Mononuclear cell (primary cell): ENCODE data around the gene CLC. TPM values are rescaled to one million over a fixed set of nuclear protein-coding genes. Genes with fewer than 3 reads are reported as not detected.
"Not testable (repeated sequence)": the region's sequence is repeated elsewhere in the genome, so short reads cannot be mapped to it uniquely, and the experiment has no call there.

Source experiments
- H3K27me3 ChIP-seq: 2 replicates; pipeline ENCODE4 v1.6.0; 2011; ENCODE audit warnings: low read length, control low read depth; ENCODE audit not compliant: insufficient read depth
- H3K4me1 ChIP-seq: 2 replicates; pipeline ENCODE4 v1.5.1; 2011; ENCODE audit warnings: mild to moderate bottlenecking, low read length, control low read depth; ENCODE audit not compliant: insufficient read depth
- H3K4me3 ChIP-seq: 2 replicates; pipeline ENCODE4 v1.5.1; 2011; ENCODE audit warnings: mild to moderate bottlenecking, low read length, moderate library complexity
- H3K9me3 ChIP-seq: 2 replicates; pipeline ENCODE4 v1.5.1; 2011; ENCODE audit warnings: low read depth, mild to moderate bottlenecking, control low read depth, low read length
- total RNA-seq: library from RNA; depleted of rRNA; stranded (reverse); fragments of >200 nt; gene quantifications from one replicate; pipeline ENCODE4 v1.2.3, GENCODE V29; 2012

The CLC gene
- 0.73 TPM for total RNA-seq

DNA sequence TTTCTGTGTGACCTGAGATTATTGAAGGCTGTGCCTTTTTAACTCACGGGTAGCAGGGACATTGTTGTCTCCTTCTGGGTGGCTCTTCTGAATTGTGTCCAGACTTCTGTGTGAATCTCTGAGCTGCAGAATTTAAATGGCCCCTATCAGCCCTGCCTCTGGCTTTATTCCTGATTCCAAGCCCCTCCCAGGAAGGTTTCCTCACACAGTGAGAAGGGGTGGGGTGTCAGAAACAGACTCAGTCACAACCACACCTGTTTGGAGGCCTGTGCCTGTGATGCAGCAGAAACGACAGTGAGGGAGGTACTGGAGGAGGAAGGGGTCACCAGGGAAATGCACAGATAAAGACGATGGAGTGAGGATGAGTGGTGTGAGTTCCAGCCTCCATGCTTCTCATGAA lies at the start of gene CLC:
TSS of gene CLC (minus strand) at position 139 of the 400 bp plus-strand sequence. CDS start at position 62, 77 bp downstream.
- no peaks in the 10 kb centered on the region for H3K4me1 ChIP-seq
- H3K4me3 ChIP-seq, result peak within 1 kb of the TSS; percentile 14
- peaks cover 5% of the 10 kb centered on the region for H3K27me3 ChIP-seq
- H3K9me3 ChIP-seq, result no peaks in the 10 kb centered on the region

DNA sequence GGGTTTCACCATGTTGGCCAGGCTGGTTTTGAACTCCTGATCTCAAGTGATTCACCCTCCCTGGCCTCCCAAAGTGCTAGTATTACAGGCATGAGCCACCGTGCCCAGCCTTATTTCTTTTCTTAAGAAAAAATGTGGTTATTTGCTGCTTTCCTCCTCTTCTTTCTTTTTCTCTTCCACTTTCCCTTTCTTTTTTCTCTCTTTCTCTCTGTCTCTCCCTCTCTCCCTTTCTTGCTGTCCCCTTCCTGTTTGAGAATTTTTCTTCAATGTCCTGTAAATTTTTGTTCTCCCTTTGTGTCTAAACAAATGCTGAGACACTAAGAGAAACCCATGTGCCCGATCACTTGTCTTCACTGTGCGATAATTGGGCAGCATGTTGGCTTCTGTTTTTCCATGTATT lies 43.1 kb upstream of the CLC start:
- Histone ChIP-seq H3K4me1 (no peaks in the 10 kb centered on the region), H3K9me3 (no peaks in the 10 kb centered on the region), H3K27me3 (peaks cover 18% of the 10 kb centered on the region), H3K4me3 (no peak overlapping the region)

DNA sequence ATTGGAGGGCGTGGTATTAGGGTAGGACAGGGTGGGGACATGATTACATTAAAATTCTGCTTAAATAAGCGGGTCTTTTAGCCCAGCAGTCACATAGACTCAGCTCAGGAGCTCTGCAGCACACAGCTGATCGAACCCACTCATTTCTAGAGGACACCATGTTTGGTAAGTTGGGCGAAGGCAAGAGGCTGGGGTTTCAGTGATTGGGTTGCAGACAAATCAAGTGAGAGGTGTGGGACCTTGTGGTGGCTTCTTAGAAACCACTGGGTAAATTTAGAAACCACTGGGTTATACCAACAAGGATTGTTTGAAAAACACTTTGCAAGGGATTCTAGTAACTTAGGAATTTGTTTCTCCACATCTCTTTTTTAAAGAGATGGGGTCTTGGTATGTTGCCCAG lies 40.9 kb upstream of the CLC start, which contains the start of gene LEUTX:
TSS of gene LEUTX (plus strand) at position 92 of the 400 bp plus-strand sequence. CDS start at position 159, 67 bp downstream.
- no peaks in the 10 kb centered on the region for H3K9me3 ChIP-seq
- peaks cover 11% of the 10 kb centered on the region for H3K27me3 ChIP-seq
- no peaks in the 10 kb centered on the region for H3K4me1 ChIP-seq
- no peak within 1 kb of the TSS for H3K4me3 ChIP-seq

DNA sequence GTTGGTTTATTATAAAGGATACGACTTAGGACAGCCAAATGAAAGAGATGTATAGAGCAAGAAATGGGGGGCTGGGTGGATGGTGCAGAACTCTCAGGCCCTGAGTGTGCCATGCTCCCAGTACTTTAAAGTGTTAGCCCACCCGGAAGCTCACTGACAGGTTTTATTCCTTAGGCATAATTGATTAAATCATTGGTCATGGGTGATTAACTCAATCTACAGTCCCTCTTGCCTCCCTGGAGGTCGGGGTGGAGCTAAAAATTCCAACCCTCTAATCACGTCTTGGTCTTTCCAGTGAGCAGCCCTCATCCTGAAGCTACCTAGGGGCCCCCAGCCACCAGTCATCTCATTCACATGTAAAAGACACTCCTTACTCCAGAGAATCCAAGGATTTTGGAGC lies 31.0 kb upstream of the CLC start:
- no peak overlapping the region for H3K4me3 ChIP-seq
- H3K9me3 ChIP-seq, result no peaks in the 10 kb centered on the region
- H3K4me1 ChIP-seq, result no peaks in the 10 kb centered on the region
- H3K27me3 ChIP-seq, result peaks cover 2% of the 10 kb centered on the region

DNA sequence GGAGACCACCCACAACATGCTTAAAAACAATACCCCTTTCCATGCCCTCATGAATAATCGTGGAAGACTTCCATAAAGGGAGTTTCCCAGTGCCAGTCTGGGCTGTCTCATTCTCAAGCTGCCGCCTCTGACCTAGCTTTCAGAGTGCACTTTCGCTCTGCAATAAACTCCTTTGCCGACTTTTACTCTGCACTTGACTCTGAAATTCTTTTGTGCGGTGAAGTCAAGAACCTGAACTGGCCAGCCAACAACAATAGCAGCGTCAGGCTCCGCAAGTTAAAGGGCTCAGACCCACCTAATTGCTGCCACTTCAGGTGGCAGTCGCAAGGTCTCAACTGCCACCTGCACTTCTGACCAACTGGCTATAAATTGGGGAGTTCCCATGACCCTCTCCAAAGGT lies 30.5 kb upstream of the CLC start:
- H3K9me3 ChIP-seq, result no peaks in the 10 kb centered on the region
- peaks cover 2% of the 10 kb centered on the region for H3K27me3 ChIP-seq
- no peak overlapping the region for H3K4me3 ChIP-seq
- no peaks in the 10 kb centered on the region for H3K4me1 ChIP-seq

DNA sequence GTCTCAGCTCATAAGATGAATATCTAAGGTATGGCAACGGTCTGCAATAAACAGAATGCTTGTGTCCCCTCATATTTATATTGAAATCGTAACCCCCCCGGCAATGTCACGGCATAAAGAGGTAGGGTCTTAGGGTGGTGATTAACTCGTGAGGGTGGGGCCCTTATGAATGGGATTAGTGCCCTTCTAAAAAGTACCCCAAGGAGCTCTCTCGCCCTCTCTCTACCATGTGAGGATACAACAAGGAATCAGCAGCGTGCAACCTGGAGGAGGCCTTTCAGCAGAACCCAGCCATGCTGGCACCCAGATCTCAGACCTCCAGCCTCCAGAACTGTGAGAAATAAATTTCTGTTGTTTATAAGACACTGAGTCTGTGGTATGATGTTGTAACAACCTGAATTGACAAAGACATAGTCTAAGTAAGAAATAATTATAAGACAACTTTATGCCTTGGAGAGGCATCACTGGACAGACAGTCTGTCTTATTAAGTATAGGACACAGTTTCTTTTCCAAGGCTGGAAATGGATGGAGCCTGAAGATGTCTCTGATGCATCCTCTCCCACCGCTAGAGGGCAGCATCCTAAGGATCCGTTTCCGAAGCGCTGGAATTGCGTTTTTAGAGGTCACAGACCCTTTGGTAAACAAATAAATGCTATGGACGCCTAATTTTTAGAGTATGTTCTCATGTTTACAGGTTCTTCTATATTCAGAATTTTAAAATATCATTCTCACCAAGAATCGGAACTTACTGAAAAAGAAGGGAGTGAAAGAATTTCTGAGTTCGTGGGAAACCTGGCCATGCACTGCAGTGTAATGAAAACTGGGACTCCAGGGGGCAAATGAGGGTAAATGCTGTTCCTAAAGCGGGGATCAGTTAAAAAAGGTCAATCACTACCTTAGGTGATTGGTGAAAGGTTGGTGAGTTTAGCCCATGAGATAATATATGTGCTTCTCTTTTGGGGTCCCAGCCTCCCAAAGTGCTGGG lies 27.6 kb upstream of the CLC start:
- Histone ChIP-seq H3K9me3 (no peaks in the 10 kb centered on the region), H3K4me3 (no peak overlapping the region), H3K4me1 (no peaks in the 10 kb centered on the region), H3K27me3 (peaks cover 3% of the 10 kb centered on the region)

DNA sequence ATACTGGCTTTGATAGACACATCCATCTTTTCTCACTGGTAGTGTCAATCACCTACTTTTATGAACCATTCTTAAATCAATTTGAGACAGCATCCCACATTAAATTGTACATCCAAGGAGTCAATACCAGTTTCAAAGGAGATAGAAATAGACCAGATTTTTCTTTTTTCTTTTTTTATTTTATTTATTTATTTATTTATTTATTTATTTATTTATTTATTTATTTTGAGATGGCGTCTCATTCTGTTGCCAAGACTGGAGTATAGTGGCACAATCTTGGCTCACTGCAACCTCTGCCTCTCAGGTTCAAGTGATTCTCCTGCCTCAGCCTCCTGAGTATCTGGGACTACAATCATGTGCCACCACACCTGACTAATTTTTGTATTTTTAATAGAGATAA lies 24.0 kb upstream of the CLC start:
- not testable (repeated sequence) for H3K9me3 ChIP-seq, H3K4me3 ChIP-seq, H3K4me1 ChIP-seq
- peaks cover 14% of the 10 kb centered on the region for H3K27me3 ChIP-seq

DNA sequence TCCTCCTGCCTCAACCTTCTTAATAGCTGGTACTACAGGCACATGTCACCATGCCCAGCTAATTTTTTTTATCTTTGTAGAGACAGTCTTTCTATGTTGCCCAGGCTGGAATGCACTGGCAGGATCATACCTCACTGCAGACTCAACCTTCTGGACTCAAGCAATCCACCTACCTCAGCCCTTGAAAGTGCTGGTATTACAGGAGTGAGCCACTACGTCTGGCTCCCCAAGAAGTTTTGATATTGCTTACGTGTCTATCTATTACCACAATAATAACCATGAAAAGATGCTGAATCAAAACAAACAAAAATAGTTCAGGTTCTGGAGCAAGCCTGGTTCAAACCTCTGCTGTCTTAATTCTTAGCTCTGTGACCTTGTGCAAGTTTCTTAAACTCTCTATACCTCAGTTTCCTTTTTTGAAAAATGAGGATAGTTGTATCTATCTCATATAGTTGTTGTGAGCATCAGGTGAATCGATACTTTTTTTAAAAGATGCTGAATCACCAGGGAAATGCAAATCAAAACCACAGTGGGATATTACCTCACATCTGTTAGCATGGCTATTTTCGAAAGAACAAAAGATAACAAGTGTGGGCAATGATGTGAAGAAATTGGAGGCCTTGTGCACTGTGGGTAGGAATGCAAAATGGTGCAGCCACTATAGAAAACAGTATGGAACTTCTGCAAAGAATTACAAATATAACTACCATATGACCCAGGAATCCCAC lies 21.8 kb upstream of the CLC start:
- Histone ChIP-seq H3K9me3 (no peaks in the 10 kb centered on the region), H3K27me3 (peaks cover 19% of the 10 kb centered on the region), H3K4me1 (no peaks in the 10 kb centered on the region), H3K4me3 (no peak overlapping the region)

DNA sequence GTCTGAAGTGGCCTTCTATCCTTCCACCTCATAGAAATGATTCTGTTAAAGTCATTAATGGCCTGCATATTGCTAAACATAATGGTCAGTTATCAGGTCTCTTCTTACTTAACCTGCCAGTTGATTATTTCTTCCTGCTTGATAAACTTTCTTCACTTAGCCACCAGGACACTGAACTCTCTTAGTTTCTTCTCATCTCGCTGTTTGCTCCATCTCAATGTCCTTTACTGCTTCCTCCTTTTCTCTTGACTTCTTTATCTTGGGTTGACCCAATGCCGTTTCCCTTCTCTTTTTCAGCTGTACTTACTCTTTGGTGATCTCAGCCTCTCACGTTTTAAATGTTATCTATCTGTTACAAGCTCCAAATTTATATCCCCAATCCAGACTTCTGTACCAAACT lies 17.1 kb upstream of the CLC start:
- H3K4me1 ChIP-seq, result no peaks in the 10 kb centered on the region
- H3K27me3 ChIP-seq, result peaks cover 17% of the 10 kb centered on the region
- H3K4me3 ChIP-seq, result no peak overlapping the region
- H3K9me3 ChIP-seq, result no peaks in the 10 kb centered on the region

DNA sequence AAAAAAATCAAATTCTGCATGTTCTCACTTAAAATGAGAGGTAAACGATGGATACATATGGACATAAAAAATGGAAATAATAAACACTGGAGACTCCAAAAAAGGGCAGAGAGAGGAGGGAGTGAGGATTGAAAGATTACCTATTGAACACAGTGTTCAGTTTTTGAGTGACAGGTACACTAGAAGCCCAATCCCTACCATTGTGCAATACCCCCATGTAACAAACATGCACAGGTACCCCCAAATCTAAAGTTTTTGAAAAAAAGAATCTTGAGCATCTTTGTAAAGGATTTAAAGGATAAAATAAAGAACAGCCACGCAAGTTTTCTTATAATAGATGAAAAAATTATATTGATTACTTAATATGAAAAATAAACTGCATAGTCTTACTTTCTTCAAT lies 16.7 kb upstream of the CLC start:
- Histone ChIP-seq H3K4me3 (no peak overlapping the region), H3K27me3 (peaks cover 17% of the 10 kb centered on the region), H3K4me1 (no peaks in the 10 kb centered on the region), H3K9me3 (no peaks in the 10 kb centered on the region)

DNA sequence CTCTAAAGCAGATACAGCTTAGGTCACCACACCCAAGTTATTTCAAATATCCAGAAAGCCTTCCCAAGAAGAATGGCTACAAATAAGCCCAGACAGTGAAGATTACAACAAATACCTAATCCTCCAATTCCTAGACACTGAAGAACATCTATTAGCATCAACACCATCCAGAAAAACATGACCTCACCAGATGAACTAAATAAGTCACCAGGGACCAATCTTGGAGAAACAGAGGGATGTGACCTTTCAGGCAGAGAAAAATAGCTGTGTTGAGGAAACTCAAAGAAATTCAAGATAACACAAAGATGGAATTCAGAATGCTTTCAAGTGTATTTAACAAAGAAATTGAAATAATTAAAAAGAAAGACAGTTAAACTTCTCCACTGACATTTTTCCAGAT lies 15.0 kb upstream of the CLC start:
- peaks cover 6% of the 10 kb centered on the region for H3K27me3 ChIP-seq
- no peaks in the 10 kb centered on the region for H3K9me3 ChIP-seq
- no peaks in the 10 kb centered on the region for H3K4me1 ChIP-seq
- no peak overlapping the region for H3K4me3 ChIP-seq

DNA sequence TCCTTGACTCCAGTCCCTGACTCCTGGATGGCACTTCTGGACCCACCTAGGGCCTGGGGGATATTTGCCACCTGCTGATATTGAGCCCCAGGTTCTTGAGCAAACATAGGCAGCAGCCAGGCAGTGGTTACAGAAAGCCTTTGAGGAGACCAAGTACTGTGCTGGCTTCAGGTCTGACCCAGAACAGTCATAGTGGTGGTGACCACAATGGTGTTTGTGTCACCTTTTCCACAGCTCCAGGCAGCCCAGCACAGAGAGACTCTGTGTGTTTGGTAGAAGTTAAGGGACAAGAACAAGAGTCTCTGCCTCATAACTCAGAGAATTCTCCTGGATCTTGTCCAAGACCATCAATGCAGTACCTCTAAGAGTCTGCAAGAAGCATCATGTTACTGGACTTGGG lies 14.6 kb upstream of the CLC start:
- Histone ChIP-seq H3K4me1 (no peaks in the 10 kb centered on the region), H3K27me3 (peaks cover 5% of the 10 kb centered on the region), H3K4me3 (no peak overlapping the region), H3K9me3 (no peaks in the 10 kb centered on the region)

DNA sequence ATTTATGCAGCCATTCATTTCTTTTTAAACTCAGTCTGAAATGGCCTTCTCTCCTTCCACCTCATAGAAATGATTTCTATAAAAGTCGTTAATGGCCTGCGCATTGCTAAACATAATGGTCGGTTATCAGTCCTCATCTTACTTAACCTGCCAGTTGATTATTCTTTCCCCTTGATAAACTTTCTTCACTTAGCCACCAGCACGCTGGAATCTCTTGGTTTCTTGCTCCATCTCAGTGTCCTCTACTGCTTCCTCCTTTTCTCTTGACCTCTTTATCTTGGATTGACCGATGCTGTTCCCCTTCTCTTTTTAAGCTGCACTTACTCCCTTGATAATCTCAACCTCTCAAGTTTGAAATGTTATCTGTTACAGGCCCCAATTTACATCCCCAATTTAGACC lies 12.2 kb upstream of the CLC start:
- Histone ChIP-seq H3K4me3 (no peak overlapping the region), H3K9me3 (no peaks in the 10 kb centered on the region), H3K27me3 (peaks cover 2% of the 10 kb centered on the region), H3K4me1 (no peaks in the 10 kb centered on the region)

DNA sequence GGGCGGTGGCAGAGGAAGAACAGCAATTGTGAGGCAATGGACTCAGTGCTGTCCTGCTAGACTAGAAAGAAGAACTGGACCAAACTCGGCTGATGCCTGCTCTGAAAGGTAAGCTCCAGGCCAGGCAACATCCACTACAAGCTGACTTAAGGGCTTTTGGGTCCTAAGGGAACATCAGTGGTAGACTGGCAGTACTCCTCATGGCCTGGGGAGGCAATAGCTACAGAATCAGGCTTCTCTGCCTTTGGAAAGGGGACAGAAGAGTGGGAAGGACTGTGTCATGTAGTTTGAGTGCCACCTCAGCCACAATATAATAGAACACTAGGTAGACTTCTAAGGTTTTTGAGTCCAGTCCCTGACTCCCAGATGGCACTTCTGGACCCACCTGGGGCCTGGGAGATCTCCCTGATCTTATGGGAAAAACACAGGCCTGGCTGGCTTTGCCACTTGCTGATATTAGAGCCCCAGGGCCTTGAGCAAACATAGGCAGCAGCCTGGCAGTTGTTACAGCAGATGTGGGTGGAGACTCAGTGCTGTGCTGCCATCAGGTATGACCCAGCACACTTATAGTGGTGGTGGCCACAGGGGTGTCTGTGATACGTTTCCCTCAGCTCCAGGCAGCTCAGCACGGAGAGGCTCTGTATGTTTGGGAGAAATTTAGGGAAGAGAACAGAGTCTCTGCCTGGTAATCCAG lies 9.2 kb upstream of the CLC start:
- H3K4me3 ChIP-seq, result no peak overlapping the region
- peaks cover 11% of the 10 kb centered on the region for H3K27me3 ChIP-seq
- H3K4me1 ChIP-seq, result no peaks in the 10 kb centered on the region
- H3K9me3 ChIP-seq, result no peaks in the 10 kb centered on the region

DNA sequence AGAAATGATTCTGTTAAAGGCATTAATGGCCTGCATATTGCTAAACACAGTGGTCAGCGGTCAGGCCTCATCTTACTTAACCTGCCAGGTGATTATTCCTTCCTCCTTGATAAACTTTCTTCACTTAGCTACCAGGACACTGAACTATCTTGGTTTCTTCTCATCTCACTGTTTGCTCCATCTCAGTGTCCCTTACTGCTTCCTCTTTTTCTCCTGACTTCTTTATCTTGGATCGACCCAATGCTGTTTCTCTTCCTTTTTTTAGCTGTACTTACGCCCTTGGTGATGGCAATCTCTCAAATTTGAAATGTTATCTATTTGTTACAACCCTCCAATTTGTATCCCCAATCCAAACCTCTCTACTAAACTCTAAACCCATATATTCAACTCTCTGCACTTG lies 7.8 kb upstream of the CLC start:
- Histone ChIP-seq H3K4me1 (no peaks in the 10 kb centered on the region), H3K4me3 (no peak overlapping the region), H3K9me3 (no peaks in the 10 kb centered on the region), H3K27me3 (peaks cover 11% of the 10 kb centered on the region)
